Left forelimb (tissue), 1 donor: ENCODE data around the gene RAP1GDS1.
"Not testable (repeated sequence)": the region's sequence is repeated elsewhere in the genome, so short reads cannot be mapped to it uniquely, and the experiment has no call there.

Experiments used
- DNase-seq: peaks from one replicate; pipeline ENCODE4 v3.0.0-alpha.2; 2018; ENCODE audit warnings: low spot score

RAP1GDS1 gene

DNA sequence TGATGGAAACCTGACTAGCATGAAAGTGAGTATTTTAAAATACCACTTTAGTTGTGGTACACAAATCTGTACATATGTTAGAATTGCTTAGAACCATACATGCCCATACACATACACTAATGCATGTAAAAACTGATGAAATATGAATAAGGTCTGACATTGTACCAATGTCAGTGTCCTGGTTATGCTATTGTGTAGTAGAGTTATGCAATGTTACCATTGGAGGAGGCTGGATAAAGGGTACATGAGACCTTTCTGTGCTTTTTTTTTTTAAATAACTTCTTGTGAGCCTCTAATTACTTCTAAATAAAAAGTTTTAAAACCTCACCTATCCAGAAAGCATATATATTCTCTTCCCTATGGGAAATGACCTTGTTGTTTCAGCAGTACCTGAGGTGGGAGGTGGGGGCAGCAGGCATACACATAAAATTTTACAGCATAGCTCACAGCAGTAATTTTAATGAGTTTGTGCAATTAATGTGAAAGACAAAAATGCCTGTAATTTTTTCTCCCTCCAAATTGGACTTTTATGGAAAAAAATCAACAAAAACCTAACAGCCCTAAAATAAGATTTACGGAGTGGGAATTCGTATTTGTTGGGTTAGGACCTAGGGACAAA is 97.6 kb downstream of the RAP1GDS1 start:
- DNase-seq: no peak

DNA sequence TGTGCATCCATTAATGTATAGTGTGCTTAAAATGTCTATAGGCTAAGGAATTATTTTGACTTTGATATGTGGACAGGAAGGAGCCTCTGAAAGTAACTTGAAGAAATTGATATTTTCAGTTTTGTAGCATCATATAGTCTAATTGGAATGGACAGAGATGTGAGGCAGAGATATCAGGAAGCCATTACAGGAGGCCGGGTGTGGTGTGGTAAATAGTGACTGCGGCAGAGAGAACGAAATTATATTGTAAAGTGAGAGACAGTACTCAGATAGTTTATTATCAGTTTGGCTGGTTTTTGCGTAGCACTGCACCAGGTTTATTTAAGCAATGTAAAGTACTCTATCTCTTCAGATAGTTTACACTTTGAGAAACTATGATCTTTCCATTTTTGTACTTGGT is 98.5 kb downstream of the RAP1GDS1 start:
- DNase-seq: no peak

DNA sequence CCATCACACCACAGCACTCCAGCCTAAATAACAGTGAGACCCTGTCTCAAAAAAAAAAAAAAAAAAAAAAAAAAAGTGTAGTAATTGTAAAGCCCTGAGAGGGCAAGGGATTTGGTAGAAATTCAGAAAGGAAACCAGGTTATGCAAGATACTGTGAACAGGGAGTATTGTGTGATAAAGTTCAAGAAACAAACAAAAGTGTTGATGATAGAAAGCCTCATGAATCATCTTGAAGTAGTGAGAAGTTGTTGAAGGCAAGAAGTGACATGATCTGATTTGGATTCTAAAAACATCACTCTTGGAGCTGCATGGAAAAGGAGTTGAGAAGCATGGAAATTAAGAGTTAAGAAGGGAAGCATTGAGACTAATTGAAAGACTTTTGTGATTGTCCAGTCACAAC is 102.2 kb downstream of the RAP1GDS1 start:
- no peak for DNase-seq

DNA sequence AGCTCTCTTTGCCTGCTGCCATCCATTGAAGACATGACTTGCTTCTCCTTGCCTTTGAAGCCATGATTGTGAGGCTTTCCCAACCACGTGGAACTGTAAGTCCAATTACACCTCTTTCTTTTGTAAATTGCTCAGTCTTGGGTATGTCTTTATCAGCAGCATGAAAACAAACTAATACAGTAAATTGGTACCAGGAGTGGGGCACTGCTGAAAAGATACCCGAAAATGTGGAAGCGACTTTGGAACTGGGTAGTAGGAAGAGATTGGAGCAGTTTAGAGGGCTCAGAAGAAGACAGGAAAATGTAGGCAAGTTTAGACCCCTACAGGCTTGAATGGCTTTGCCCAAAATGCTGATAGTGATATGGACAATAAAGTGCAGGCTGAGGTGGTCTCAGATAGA is 105.1 kb downstream of the RAP1GDS1 start:
- not testable (repeated sequence) for DNase-seq

DNA sequence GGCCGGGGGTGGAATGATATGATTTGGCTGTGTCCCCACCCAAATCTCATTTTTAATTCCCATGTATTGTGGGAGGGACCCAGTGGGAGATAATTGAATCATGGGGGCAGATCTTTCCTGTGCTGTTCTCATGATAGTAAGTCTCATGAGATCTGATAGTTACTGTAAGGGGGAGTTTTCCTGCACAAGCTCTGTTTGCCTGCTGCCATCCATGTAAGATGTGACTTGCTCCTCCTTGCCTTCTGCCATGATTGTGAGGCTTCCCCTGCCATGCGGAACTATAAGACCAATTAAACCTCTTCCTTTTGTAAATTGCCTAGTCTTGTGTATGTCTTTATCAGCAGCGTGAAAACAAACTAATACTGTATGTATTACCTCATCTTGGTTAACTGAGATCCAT is 106.8 kb downstream of the RAP1GDS1 start:
- not testable (repeated sequence) for DNase-seq

DNA sequence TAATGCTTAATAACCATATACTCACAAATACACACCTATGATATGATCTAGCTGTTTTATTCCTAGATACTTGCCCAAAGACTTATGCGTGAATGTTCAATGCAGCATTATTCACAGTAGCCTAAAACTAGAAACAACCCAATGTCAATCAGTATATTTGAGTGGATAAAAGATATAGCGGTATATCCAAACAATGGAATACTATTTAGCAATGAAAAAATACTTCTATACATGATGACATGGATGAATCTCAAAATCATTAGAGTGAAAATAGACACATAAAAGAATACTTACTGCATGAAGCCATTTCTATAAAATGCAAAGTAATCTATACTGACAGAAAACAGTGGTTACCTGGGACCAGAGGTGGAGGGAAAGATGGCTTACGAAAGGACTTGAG is 108.1 kb downstream of the RAP1GDS1 start:
- DNase-seq: no peak

DNA sequence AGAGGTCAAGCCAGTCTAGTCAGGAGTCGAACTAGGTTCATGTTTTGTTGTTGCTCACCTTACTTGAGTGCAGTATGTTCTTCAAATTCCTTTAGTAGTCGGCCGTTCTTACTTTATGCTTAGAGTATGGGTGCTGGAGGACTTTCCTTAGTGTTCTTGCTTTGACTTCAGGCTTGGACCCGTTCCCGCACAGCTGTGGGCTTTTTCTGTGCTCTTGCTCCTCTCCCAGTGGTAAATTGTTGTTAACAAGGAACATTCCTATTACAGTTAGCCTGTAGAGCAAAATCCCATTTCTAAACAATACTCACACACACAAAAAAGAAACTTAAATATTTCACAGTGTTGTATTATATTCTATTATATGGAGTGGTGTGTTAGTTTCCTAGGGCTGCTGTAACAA is 113.5 kb downstream of the RAP1GDS1 start:
- DNase-seq: no peak

DNA sequence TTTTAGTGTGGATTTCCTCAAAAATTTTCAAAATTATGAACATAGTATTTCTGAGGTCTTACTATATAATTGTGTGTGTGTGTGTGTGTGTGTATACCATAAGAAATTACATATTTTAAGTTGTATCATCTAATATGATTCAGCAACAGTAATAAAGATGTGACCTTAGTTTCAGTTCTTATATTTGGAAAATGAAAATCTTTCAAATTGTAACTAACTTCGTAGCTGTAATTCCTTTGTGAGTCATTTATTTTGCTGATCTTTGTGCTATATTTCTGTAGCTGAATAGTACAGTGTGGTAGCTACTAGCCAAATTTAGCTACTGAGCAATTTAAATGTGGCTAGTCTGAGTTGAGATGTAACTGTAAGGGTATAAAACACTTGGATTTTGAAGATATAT is 116.4 kb downstream of the RAP1GDS1 start:
- DNase-seq: no peak

DNA sequence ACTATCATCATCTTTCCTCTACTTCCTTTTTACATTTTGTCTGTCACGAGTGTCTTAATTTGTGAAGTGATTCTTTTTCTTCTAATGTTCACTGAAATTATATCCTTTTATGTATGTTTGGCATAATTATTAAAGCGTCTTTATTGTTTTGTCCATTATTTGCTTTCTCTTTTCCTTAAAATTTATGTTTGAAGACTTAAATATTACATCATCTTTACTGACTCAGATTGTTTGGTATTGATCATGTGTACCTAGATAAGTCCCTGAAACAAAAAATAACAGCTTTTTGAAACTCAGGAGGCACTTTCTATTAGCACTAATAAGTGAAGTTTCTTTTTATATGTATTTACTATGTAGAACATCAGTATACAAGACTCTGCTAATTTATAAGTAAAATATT is 120.1 kb downstream of the RAP1GDS1 start:
- no peak for DNase-seq

DNA sequence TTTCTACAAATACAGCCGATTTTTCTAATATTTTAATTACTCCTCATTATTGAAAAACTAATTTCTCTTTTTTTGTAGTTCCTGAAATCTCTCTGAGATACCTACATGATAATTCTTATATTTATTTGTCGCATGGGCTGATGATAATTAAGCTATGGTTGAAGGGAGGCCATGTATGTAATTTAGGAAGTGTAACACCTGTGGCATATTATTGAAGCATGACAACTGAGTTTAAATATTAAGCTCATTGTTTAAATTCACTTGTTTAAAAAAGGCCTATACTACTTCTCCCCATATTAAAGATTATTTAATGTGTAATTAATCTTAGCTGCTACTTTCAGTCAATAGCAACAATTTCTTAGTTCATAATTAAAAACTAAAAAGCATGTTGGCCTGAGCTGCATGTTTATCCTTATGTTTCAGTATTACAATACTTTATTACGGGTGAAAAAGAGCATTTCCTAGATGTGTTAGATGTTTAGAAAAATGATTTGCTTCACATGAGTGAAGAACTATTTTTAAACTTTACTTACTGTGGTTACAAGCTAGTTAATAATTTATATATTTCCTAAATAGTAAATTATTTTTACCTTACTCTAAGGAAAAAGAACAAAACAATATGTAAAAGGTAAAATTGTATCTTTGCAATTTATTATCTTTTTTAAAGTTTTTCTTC is 122.4 kb downstream of the RAP1GDS1 start:
- no peak for DNase-seq

DNA sequence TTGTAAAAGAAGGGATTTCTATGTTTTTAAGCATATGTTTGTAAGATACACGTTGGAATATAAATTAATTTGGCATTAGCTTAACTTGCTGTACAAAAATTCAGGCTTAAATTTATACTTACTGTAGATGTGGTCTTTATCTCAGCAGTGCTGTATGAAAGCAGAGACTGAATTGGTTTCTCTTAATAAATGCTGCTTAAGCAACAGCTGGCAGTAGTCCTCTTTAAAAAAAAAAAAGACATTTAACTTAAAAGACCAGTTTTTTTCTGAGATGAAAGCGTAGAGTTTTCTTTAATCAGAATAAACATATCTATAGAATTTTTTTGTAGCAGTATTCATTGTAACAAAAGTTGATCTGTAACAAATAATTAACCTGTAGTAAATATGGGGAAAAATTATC is 124.6 kb downstream of the RAP1GDS1 start:
- DNase-seq: no peak

DNA sequence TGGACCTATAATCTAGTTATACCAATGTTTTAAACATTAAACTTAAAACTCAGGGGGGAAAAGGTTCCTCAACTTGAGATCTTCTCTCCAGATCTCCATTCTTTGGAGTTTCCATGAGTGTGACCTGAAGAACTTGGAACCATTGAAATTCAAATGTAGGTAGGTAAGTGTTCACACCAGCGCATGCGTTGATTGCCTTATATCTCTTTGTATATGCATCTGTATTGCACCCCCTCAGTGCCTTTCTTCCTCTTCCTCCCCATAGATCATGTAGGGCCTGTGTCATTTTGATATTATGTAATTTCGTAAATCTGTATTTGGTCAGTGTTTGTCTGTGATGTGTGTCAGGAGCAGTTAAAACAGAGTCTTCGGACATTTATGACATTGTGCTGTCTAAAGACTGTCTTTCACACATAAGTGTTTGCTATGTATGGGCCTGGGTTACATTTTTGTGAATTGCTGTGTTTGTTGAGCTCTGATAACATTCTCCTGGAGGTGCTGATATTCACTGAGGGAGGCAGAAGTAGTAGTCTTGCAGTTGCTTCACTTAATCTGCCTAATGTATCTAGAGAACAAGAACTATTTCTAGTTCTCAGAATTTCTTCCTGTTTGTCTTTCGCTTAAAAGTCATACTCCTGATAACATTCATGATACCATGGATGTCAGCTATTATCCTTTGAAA is 126.3 kb downstream of the RAP1GDS1 start:
- no peak for DNase-seq

DNA sequence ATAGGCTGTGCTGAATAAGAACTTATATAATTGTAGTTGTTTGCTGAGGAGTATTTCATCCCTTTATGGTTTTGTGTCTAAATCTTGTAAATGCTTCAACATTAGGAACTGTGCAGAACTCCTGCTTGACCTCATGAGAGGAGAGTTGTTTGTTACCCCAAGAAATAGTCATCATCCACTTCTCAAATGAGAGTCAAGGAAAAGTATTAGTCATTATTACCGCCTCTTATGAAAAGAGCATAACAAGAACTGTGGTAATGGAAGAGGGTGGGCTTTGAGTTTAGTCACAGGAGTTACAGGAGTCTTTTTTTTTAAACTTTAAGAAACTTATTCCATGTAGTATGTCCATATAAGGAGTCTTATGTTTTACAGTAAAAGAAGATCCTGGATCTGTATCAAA is 132.9 kb downstream of the RAP1GDS1 start:
- DNase-seq: no peak

DNA sequence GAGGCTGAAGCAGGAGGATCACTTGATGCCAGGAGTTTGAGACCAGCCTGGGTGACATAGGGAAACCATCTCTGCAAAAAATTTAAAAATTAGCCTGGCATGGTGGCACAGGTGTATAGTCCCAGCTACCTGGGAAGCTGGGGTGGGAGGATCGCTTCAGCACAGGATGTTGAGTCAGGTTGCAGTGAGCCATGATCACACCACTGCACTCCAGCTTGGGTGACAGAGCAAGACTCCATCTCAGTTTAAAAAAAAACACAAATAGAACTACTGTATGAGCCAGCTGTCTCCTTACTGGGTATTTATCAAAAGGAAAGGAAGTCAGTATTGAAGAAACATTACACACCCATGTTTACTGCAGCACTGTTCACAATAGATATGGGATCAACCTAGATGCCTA is 138.7 kb downstream of the RAP1GDS1 start:
- DNase-seq: no peak

DNA sequence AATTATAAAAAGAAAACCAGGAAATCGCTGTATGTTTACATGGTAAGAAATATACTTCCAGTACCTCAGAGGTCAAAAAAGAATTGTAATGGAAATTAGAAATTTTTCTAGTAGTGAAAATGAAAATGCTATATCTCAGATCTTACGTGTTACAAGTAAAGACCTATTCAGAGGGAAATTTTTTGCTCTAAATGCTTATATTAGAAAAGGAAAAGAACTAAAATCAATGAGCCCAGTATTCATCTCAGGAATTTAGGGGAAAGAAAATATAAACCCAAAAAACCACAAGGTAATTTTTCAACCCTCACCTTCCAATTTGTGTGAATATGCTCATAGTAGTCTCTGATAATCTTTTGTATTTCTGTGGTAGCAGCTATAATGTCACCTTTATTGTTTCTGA is 145.6 kb downstream of the RAP1GDS1 start:
- no peak for DNase-seq

DNA sequence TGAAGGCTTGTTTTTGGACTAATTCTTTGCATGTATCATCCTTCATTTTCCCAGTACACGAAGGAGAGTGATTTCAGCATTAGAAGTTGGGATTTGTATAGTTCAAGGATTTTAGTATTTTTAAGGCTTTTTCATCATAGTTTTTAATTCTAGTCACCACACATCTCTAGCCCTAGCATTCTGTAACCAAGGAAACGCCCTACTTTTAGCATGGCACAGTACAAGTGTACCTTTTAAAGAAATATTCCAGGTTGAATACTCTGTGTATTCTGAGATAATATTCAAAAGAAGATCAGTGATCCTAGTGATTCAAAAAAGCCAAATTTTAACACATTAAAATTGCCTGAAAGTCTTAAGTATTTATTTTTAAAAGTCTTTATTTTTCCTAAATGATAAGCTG is 150.5 kb downstream of the RAP1GDS1 start:
- no peak for DNase-seq

DNA sequence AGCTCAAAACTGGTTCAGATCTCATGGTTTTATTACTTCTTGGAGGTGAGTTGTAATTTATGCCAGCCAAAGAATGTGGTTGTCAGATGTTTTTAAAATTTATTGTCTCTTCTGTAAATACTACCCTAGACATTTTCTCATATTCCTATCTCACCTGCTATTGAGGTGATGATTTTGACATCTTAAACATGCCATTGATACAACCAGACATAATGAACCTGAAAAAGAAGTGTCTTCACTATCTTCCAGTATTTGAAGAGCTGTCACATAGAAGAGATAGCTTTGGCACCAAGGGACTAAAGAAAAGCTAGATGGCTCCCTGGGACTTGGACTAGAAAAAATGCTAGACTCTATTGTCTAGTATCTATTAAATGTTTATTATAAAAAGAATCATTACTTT is 155.7 kb downstream of the RAP1GDS1 start:
- no peak for DNase-seq

DNA sequence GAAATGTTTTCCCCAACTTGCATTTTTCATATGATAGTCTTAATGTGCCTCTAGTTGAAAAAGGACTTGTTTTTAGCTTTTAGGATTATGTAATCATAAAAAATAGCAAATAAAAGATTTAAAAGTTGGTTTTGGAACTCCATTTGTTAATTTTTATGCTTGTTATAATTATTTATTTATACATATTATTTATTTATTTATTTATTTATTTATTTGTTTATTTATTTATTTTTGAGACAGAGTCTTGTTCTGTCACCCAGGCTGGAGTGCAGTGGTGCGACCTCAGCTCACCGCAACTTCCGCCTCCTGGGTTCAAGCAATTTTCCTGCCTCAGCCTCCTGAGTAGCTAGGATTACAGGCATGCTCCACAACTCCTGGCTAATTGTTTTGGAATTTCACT is 159.0 kb downstream of the RAP1GDS1 start:
- not testable (repeated sequence) for DNase-seq

DNA sequence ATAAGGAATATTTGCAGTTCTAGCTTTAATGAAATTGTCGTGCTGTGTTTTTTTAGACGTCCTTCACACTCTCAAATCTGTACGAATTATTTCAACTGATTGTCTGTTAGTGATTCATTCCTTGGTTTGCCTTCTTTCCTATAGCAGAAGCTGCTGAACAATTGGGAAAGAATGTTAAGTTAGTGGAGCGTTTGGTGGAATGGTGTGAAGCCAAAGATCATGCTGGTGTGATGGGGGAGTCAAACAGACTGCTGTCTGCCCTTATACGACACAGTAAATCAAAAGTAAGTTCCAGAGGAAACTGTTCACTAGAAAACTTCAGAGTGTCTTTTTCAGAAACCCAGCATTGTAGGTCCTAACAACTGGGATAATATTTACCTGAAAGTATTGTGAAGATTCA is 159.9 kb downstream of the RAP1GDS1 start:
- DNase-seq: no peak

DNA sequence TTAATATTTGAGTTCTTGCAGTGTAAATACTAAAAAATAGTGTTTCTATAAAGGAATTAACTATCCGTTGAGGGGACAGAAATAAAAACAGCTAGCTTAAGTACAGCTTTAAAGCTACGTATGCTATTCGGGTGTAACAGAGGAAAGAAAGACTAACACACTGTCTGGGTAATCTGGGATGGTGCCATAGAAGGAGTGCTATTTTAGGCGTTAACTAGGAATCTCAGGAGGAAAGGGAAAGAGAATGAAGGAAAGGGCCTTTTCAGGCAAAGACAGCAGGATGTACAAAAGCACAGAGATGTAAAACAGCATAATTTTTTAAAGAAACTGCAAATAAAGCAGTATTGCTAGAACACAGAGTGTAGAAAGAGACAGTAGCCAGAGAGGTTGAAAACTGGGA is 161.8 kb downstream of the RAP1GDS1 start:
- DNase-seq: no peak

DNA sequence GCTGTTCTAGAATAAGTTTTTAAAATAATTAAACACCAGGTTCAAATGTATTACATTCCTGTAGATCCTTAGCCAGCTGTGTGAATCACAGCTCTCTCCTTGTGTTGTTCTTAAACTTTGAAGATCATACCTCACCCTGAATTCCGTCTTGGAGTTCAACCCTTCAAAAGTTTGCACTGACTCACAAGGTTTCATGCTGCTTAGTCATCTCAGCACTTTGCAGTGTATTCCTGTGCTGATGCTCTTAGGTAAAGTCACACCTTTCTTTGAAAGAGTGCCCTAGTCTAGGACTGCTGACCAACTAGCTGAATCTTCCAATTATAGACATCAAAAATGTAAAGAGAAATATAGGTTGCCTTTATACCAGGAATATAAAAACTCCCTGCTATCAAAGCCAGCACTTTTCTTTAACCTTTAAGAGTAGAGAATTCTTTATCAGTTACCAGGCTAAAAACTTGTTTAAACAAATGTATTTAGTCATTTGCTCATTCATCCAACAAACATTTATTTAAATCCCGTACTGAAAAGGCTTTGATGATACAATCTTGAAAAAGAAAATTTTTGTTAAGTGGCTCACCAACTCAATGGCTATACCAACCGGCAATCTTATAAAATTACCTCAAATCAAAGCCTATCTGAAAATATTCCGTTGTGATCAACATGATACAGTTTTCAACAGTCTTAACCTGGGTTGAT is 169.7 kb downstream of the RAP1GDS1 start:
- no peak for DNase-seq

DNA sequence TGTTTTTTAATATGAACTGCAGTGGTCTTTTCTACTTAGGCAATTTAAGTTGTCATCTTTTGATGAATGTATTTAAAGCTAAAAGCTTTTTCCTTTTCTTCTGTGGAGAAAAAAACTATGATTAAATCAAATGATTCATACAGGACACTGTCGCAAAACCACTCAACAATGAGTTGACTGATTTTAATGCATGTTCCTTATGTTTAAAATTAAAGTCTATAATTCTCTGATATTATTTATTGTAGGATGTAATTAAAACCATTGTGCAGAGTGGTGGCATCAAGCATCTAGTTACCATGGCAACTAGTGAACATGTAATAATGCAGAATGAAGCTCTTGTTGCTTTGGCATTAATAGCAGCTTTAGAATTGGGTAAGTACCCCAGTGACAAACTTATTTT is 172.5 kb downstream of the RAP1GDS1 start:
- DNase-seq: no peak

DNA sequence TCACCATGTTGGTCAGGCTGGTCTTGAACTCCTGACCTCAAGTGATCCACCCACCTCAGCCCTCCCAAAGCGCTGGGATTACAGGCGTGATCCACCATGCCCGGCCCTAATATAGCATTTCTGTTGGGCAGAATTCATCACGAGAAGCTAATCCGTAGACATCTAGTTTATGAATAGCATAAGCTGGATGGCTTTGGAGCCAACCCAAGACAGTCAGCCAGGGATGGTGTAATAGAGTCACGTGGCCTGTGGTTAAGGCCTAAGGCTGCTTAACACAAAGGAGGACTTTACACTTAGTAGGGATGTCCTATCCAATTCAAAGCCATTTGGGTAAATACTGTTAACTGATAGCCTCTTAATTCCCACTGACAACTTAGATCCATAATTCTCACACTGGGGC is 173.6 kb downstream of the RAP1GDS1 start:
- DNase-seq: no peak
